Suprapubic skin (tissue), 4 donors: ENCODE measurements around the gene NFATC2.

Experiments used
- CTCF ChIP-seq, 2 donors: fragments of 200-600 bp in 1 of 2; fragments of 450-650 bp in 1 of 2; sonication (generic) in 1 of 2; IDR thresholded peaks; one replicate each; pipeline ENCODE4 v1.5.1; 2016 to 2019; ENCODE audit warnings: antibody characterized with exemption in 2 of 2, mild to moderate bottlenecking in 1 of 2, moderate library complexity in 1 of 2
- EP300 ChIP-seq: sonication (generic); formaldehyde crosslinking; IDR thresholded peaks from one replicate; pipeline ENCODE4 v1.6.1; 2017; ENCODE audit warnings: antibody characterized with exemption
- POLR2A ChIP-seq, 2 donors: fragments of 450-650 bp; IDR thresholded peaks; one replicate each; pipeline ENCODE4 v1.6.1; 2017; ENCODE audit warnings: antibody characterized with exemption in 2 of 2, mild to moderate bottlenecking in 2 of 2, moderate library complexity in 2 of 2
- POLR2AphosphoS5 ChIP-seq, 3 donors: sonication (generic); formaldehyde crosslinking; IDR thresholded peaks; one replicate each; pipeline ENCODE4 v1.6.1; 2017; ENCODE audit warnings: antibody characterized with exemption in 3 of 3

GRCh38 chr20:51528263-51529027, 14.1 kb downstream of the NFATC2 start:
- TF ChIP-seq CTCF (IDR thresholded peaks at IDR 0.05), result no peak
- TF ChIP-seq POLR2A (IDR thresholded peaks at IDR 0.05), result no peak
- TF ChIP-seq POLR2AphosphoS5 (IDR thresholded peaks at IDR 0.05), result no peak
- no peak for TF ChIP-seq EP300
